Gastroesophageal sphincter (tissue), 4 donors: Measurements from ENCODE around the gene ILF3. TPM values are rescaled to one million over a fixed set of nuclear protein-coding genes. Genes with fewer than 3 reads are reported as not detected.

Experiments used
- ATAC-seq: fragments of 150-250 bp; one replicate; pipeline ENCODE4 v1.9.1; 2016; ENCODE audit warnings: mild to moderate bottlenecking, moderate library complexity
- H3K27ac ChIP-seq, 4 donors: fragments of 200-600 bp; sonication (generic) in 3 of 4; 1 replicate in 3 of 4; 2 replicates in 1 of 4; pipeline ENCODE4 v1.5.1; 2016 to 2019
- H3K27me3 ChIP-seq: fragments of 200-600 bp; sonication (generic); one replicate; pipeline ENCODE4 v1.5.1; 2019
- H3K36me3 ChIP-seq, 2 donors: fragments of 200-600 bp; sonication (generic); one replicate each; pipeline ENCODE4 v1.5.1; 2019; ENCODE audit warnings: control low read depth in 1 of 2
- H3K4me1 ChIP-seq, 3 donors: fragments of 200-600 bp; sonication (generic); 1 replicate in 2 of 3; 2 replicates in 1 of 3; pipeline ENCODE4 v1.5.1; 2016 to 2019; ENCODE audit warnings: control low read depth in 2 of 3
- H3K4me3 ChIP-seq, 2 donors: fragments of 200-600 bp; sonication (generic); one replicate each; pipeline ENCODE4 v1.5.1; 2019; ENCODE audit warnings: mild to moderate bottlenecking in 1 of 2, moderate library complexity in 1 of 2
- H3K9me3 ChIP-seq, 3 donors: fragments of 200-600 bp; sonication (generic); one replicate each; pipeline ENCODE4 v1.5.1; 2017 to 2019; ENCODE audit warnings: control low read depth in 2 of 3
- EP300 ChIP-seq: sonication (generic); formaldehyde crosslinking; IDR thresholded peaks from one replicate; pipeline ENCODE4 v1.6.1; 2017; ENCODE audit warnings: antibody characterized with exemption, mild to moderate bottlenecking
- POLR2A ChIP-seq, 2 donors: fragments of 450-650 bp; IDR thresholded peaks; one replicate each; pipeline ENCODE4 v1.6.1; 2017; ENCODE audit warnings: antibody characterized with exemption in 2 of 2, mild to moderate bottlenecking in 2 of 2, moderate library complexity in 1 of 2
- POLR2AphosphoS5 ChIP-seq: sonication (generic); formaldehyde crosslinking; IDR thresholded peaks from one replicate; pipeline ENCODE4 v1.6.1; 2017; ENCODE audit warnings: antibody characterized with exemption
- WGBS, 2 donors: methylation state at CpG; one replicate each; pipeline ENCODE4 v1.1.5; 2018; ENCODE audit warnings: low coverage in 1 of 2; 5-methylcytosine and 5-hydroxymethylcytosine counted together
- total RNA-seq, 4 donors: library from RNA; depleted of rRNA; stranded (reverse); fragments of >200 nt; gene quantifications; one replicate each; pipeline ENCODE4 v1.1.0, GENCODE V29; 2016
- TF ChIP-seq, protein P1 (sequence below), 4 experiments: fragments of 200-600 bp in 2 of 4; fragments of 450-650 bp in 2 of 4; sonication (generic) in 1 of 4; IDR thresholded peaks; one replicate each; pipeline ENCODE4 v1.5.1; 2017 to 2019; ENCODE audit warnings: antibody characterized with exemption in 4 of 4, mild to moderate bottlenecking in 2 of 4, moderate library complexity in 2 of 4

The ILF3 gene
- total RNA-seq, 4 donors from 2014 or later: 67.2 to 128 (median 120) TPM

DNA sequence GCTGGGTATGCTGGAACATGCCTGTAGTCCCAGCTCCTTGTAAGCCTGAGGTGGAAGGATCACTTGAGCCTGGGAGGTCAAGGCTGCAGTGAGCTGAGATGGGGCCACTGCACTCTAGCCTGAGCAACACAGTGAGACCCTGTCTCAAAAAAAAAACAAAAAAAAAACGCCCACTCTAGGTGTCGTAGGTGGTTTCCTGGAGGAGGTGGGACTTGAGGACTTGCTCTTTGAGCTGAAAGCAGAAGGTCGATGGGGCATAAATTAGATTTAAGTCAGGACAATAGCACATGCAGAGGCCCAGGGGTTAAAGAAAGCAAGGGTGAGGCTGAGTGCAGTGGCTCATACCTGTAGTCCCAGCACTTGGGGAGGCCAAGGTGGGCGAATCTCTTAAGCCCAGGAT lies 12.9 kb upstream of the ILF3 start:
- Histone ChIP-seq H3K4me3 (no peak overlapping the region), H3K36me3 (peaks cover 0 to 77% of the 10 kb centered on the region in 2 donors), H3K27me3 (no peaks in the 10 kb centered on the region), H3K27ac (no peak overlapping the region), H3K4me1 (peaks cover 0 to 31% (median 10%) of the 10 kb centered on the region in 3 donors), H3K9me3 (no peaks in the 10 kb centered on the region)
- WGBS, 2 donors: 88 to 93% methylated on average over 2 to 4 of the region's 4 CpGs
- TF ChIP-seq, protein P1, sequence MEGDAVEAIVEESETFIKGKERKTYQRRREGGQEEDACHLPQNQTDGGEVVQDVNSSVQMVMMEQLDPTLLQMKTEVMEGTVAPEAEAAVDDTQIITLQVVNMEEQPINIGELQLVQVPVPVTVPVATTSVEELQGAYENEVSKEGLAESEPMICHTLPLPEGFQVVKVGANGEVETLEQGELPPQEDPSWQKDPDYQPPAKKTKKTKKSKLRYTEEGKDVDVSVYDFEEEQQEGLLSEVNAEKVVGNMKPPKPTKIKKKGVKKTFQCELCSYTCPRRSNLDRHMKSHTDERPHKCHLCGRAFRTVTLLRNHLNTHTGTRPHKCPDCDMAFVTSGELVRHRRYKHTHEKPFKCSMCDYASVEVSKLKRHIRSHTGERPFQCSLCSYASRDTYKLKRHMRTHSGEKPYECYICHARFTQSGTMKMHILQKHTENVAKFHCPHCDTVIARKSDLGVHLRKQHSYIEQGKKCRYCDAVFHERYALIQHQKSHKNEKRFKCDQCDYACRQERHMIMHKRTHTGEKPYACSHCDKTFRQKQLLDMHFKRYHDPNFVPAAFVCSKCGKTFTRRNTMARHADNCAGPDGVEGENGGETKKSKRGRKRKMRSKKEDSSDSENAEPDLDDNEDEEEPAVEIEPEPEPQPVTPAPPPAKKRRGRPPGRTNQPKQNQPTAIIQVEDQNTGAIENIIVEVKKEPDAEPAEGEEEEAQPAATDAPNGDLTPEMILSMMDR (IDR thresholded peaks at IDR 0.05): no peak
- no peak for TF ChIP-seq EP300
- TF ChIP-seq POLR2AphosphoS5: no peak
- no peak for TF ChIP-seq POLR2A (IDR thresholded peaks at IDR 0.05)
- ATAC-seq: no peak

GRCh38 chr19:10642473-10643171 lies 11.5 kb upstream of the ILF3 start:
- ATAC-seq: no peak
- no peaks in the 10 kb centered on the region for H3K27me3 ChIP-seq
- H3K4me1 ChIP-seq: peaks cover 0 to 31% (median 10%) of the 10 kb centered on the region in 3 donors
- TF ChIP-seq POLR2AphosphoS5 (no peak), EP300 (no peak), POLR2A (IDR thresholded peaks at IDR 0.05) (no peak)
- TF ChIP-seq, protein P1 (IDR thresholded peaks at IDR 0.05): no peak
- H3K4me3 ChIP-seq: no peak overlapping the region
- peaks cover 0 to 63% of the 10 kb centered on the region in 2 donors for H3K36me3 ChIP-seq
- WGBS, 2 donors: 61 to 69% methylated on average over 4 to 10 of the region's 25 CpGs
- peak overlapping the region in 2 of 4 donors; percentile 53 to 62 for H3K27ac ChIP-seq
- no peaks in the 10 kb centered on the region for H3K9me3 ChIP-seq

- Histone ChIP-seq H3K4me1 (peaks cover 0 to 31% (median 10%) of the 10 kb centered on the region in 3 donors), H3K9me3 (no peaks in the 10 kb centered on the region), H3K36me3 (peaks cover 0 to 55% of the 10 kb centered on the region in 2 donors), H3K27me3 (no peaks in the 10 kb centered on the region), H3K27ac (peak overlapping the region in 3 of 4 donors; percentile 53 to 72 (median 62)), H3K4me3 (no peak overlapping the region)
- ATAC-seq: no peak
- 30% methylated on average over 8 of the region's 21 CpGs; no CpG with 5 or more reads in 1 of the 2 donors for WGBS, 2 donors
- TF ChIP-seq, protein P1 (IDR thresholded peaks at IDR 0.05): no peak
- TF ChIP-seq EP300: no peak
- no peak for TF ChIP-seq POLR2A (IDR thresholded peaks at IDR 0.05)
Observed at GRCh38 chr19:10643172-10643967, 10.8 kb upstream of the ILF3 start.

DNA sequence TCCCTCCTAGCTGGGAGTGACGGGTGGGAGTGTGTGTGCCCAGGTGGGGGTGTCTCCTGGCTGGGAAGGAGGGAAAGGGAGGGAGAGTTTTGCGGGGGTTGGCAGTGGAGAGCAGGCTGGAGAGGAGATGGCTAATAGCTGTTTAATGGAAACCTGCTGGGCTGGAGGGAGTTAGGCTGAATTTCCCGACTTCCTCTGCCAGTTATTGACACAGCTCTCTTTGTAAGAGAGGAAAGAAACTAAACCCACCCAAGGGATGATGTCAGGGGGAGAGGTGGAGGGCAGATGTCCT lies 10.2 kb upstream of the ILF3 start:
- Histone ChIP-seq H3K36me3 (peaks cover 0 to 50% of the 10 kb centered on the region in 2 donors), H3K9me3 (no peaks in the 10 kb centered on the region), H3K4me1 (peaks cover 0 to 31% (median 10%) of the 10 kb centered on the region in 3 donors), H3K27ac (peak overlapping the region in 3 of 4 donors; percentile 53 to 72 (median 62)), H3K27me3 (no peaks in the 10 kb centered on the region), H3K4me3 (no peak overlapping the region)
- WGBS, 2 donors: 41 to 57% methylated on average over 1 to 2 of the region's 3 CpGs
- TF ChIP-seq, protein P1 (IDR thresholded peaks at IDR 0.05): no peak
- TF ChIP-seq POLR2A (IDR thresholded peaks at IDR 0.05): no peak
- TF ChIP-seq EP300: no peak
- no peak for TF ChIP-seq POLR2AphosphoS5
- peak; percentile 2 for ATAC-seq
